Pancreas (tissue), 10 donors: ENCODE data around the gene CPNE7. TPM values are rescaled to one million over a fixed set of nuclear protein-coding genes. Genes with fewer than 3 reads are reported as not detected.

Experiments
- ATAC-seq, 4 donors: fragments of 200-7000 bp; cut with Tn5 transposase; one replicate each; pipeline versions ENCODE4 v1.8.0 to v1.9.1; 2020; ENCODE audit warnings: mild to moderate bottlenecking in 4 of 4, moderate library complexity in 4 of 4
- DNase-seq, 6 donors: peaks; one replicate each; pipeline ENCODE4 v3.0.0-alpha.2; 2020
- FAIRE-seq: peaks from 2 replicates; lab custom pipeline; 2012; peaks lifted over from hg19 to GRCh38; lab: Jason Lieb, UNC
- H3K27ac ChIP-seq, 4 donors: fragments of 200-600 bp; sonication (generic); 1 replicate in 3 of 4; 2 replicates in 1 of 4; pipeline versions ENCODE4 v1.5.0 to v1.8.0; 2020
- H3K27me3 ChIP-seq, 4 donors: fragments of 200-600 bp; one replicate each; pipeline ENCODE4 v1.8.0; 2021
- H3K36me3 ChIP-seq, 3 donors: fragments of 200-600 bp; sonication (generic) in 1 of 3; one replicate each; pipeline versions ENCODE4 v1.5.0 to v1.8.0; 2020 to 2021
- H3K4me1 ChIP-seq, 3 donors: fragments of 200-600 bp; one replicate each; pipeline ENCODE4 v1.8.0; 2021
- H3K4me3 ChIP-seq, 4 donors: fragments of 200-600 bp; sonication (generic) in 2 of 4; one replicate each; pipeline versions ENCODE4 v1.5.0 to v1.8.0; 2020 to 2021
- H3K9me3 ChIP-seq, 4 donors: fragments of 200-600 bp; one replicate each; pipeline ENCODE4 v1.8.0; 2021
- CTCF ChIP-seq, 4 donors: fragments of 200-600 bp; sonication (generic) in 3 of 4; IDR thresholded peaks; one replicate each; pipeline versions ENCODE4 v1.5.0 to v1.8.0; 2021; ENCODE audit warnings: antibody characterized with exemption in 4 of 4
- WGBS, 2 donors: extraction: QIAGEN DNeasy Blood & Tissue Kit; methylation state at CpG; one replicate each; pipeline ENCODE4 v1.1.7; 2013; 5-methylcytosine and 5-hydroxymethylcytosine counted together
- intact Hi-C, 3 donors: fragments of 100-400 bp; cut with DNase I; formaldehyde crosslinking; loops; one replicate each; pipeline versions ENCODE4 v1.11.1 to v1.14.2; 2022
- polyA plus RNA-seq, 2 donors: library from polyadenylated mRNA; stranded (reverse); fragments of 200-250 nt; gene quantifications; one replicate each; pipeline ENCODE4 v1.2.3, GENCODE V29; 2013
- total RNA-seq, 6 donors: library from RNA; stranded (reverse); fragmentation: NEBNext Ultra II Directional in 4 of 6; extraction: Animal tissue kit (Norgen Biotek cat#: 25700) in 4 of 6; gene quantifications; one replicate each; pipeline versions ENCODE4 v1.2.1 to v1.2.4, GENCODE V29; 2021 to 2023
- donor health status: healthy with polysubstance abuse.
- donor health status: DM: no; HTN: no; CAD: no; lungs with moderate emphysema.
- donor health status: DM: no; HTN: no; CAD: no.
- donor health status: control.
- donor health status: control.
- donor health status: Bipolar disorder and iron deficiency.
- donor health status: DM: yes; HTN: yes; CAD: no.
- donor health status: DM: no; HTN: no; CAD: no.
- donor health status: DM: no; HTN: no; CAD: no.
- donor health status: DM: yes; HTN: yes; CAD: no.

Gene CPNE7
- total and polyA plus RNA-seq, 8 donors = 0.12 to 4.5 (median 1.0) TPM

- no peak overlapping the region for H3K27ac ChIP-seq
- TF ChIP-seq CTCF (IDR thresholded peaks at IDR 0.05) = no peak
- DNase-seq (peak in 2 of 6 donors; percentile 61 to 72), ATAC-seq (peak in 1 of 4 donors; percentile 7), FAIRE-seq (no peak)
- H3K4me3 ChIP-seq = peak overlapping the region in 2 of 4 donors; percentile 50 to 52
- no peaks in the 10 kb centered on the region for H3K36me3 ChIP-seq
- WGBS, 2 donors = 56 to 63% methylated on average over 12 to 13 of the region's 13 CpGs
- intact Hi-C loops = no loop called here
- no peaks in the 10 kb centered on the region for H3K27me3 ChIP-seq
- H3K4me1 ChIP-seq = peaks cover 0 to 6% (median 3%) of the 10 kb centered on the region in 3 donors
- H3K9me3 ChIP-seq = no peaks in the 10 kb centered on the region
These were observed 39.6 kb downstream of the CPNE7 start for GRCh38 chr16:89615176-89615575.

- ATAC-seq (peak in 2 of 4 donors; percentile 33 to 49), DNase-seq (peak in 2 of 6 donors; percentile 79 to 82), FAIRE-seq (no peak)
- Histone ChIP-seq H3K4me3 (peak overlapping the region in 1 of 4 donors; percentile 50), H3K9me3 (no peaks in the 10 kb centered on the region), H3K4me1 (peaks cover 0 to 6% (median 3%) of the 10 kb centered on the region in 3 donors), H3K27me3 (no peaks in the 10 kb centered on the region), H3K36me3 (no peaks in the 10 kb centered on the region), H3K27ac (no peak overlapping the region)
- intact Hi-C loops = no loop called here
- TF ChIP-seq CTCF (IDR thresholded peaks at IDR 0.05) = peak; percentile 16 to 69 (median 47)
- WGBS, 2 donors = 25 to 38% methylated on average over 17 of the region's 17 CpGs
These were observed 40.1 kb downstream of the CPNE7 start for GRCh38 chr16:89615596-89616090.

GRCh38 chr16:89616623-89617022 is 41.1 kb downstream of the CPNE7 start:
- no peak for ATAC-seq
- WGBS, 2 donors = 90 to 91% methylated on average over 20 of the region's 20 CpGs
- Histone ChIP-seq H3K4me1 (peaks cover 0 to 6% (median 3%) of the 10 kb centered on the region in 3 donors), H3K4me3 (no peak overlapping the region), H3K27ac (no peak overlapping the region), H3K9me3 (no peaks in the 10 kb centered on the region), H3K27me3 (no peaks in the 10 kb centered on the region), H3K36me3 (no peaks in the 10 kb centered on the region)
- FAIRE-seq = no peak
- intact Hi-C loops = no loop called here
- DNase-seq = no peak
- TF ChIP-seq CTCF (IDR thresholded peaks at IDR 0.05) = no peak

- H3K4me3 ChIP-seq = no peak overlapping the region
- H3K36me3 ChIP-seq = no peaks in the 10 kb centered on the region
- WGBS, 2 donors = 76 to 77% methylated on average over 6 of the region's 6 CpGs
- ATAC-seq = no peak
- H3K27ac ChIP-seq = no peak overlapping the region
- TF ChIP-seq CTCF (IDR thresholded peaks at IDR 0.05) = no peak
- no peak for FAIRE-seq
- H3K4me1 ChIP-seq = peaks cover 0 to 6% (median 3%) of the 10 kb centered on the region in 3 donors
- H3K9me3 ChIP-seq = no peaks in the 10 kb centered on the region
- H3K27me3 ChIP-seq = no peaks in the 10 kb centered on the region
- no peak for DNase-seq
- intact Hi-C loops = no loop called here
These were observed 41.5 kb downstream of the CPNE7 start for GRCh38 chr16:89617036-89617435.
